Left cardiac atrium (tissue), 4 donors: Measurements from ENCODE around the gene GSTCD. TPM values are rescaled to one million over a fixed set of nuclear protein-coding genes. Genes with fewer than 3 reads are reported as not detected.
"Not testable (repeated sequence)": the region's sequence is repeated elsewhere in the genome, so short reads cannot be mapped to it uniquely, and the experiment has no call there.

Experiments used
- ATAC-seq, 2 donors: fragments of 200-7000 bp; cut with Tn5 transposase; one replicate each; pipeline ENCODE4 v1.9.1; 2020; ENCODE audit warnings: mild to moderate bottlenecking in 2 of 2, moderate library complexity in 2 of 2
- DNase-seq: peaks from one replicate; pipeline ENCODE4 v3.0.0-alpha.2; 2020
- intact Hi-C, 2 donors: fragments of 100-400 bp; cut with DNase I; formaldehyde crosslinking; loops; one replicate each; pipeline versions ENCODE4 v1.14.1 to v1.15.1; 2022 to 2023
- total RNA-seq, 2 donors: library from RNA; stranded (reverse); fragmentation: NEBNext Ultra II Directional; extraction: Animal tissue kit (Norgen Biotek cat#: 25700); gene quantifications; one replicate each; pipeline ENCODE4 v1.2.1, GENCODE V29; 2021
- donor health status: DM: no; HTN: yes; CAD: no.
- donor health status: DM: no; HTN: yes; CAD: no; lungs with severe emphysema.
- donor health status: DM: yes; HTN: yes; CAD: no.
- donor health status: Dilated cardiomyopathy.

Gene GSTCD
- total RNA-seq, 2 donors from 2014 or later, result 5.0 to 5.4 TPM

DNA sequence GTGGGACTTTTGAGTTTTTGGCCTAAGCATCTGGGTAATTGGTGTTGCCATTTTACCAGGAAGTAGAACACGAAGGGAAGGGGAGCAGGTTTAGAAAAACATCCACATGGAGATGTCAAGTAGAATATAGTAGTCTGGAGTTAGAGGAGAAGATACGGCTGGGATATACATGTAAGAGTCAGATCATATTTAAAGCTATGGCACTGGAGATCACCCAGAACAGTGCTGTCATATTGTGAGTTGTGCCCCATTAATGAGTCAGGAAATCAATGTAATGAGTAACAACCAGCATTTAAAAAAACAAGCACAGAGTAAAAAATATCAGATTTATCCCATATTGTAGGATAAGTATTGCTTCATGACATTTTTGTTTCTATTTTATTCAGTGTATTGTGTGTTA is 4.2 kb downstream of the GSTCD start:
- no peak for DNase-seq
- intact Hi-C loops, result no loop called here
- ATAC-seq, result no peak

DNA sequence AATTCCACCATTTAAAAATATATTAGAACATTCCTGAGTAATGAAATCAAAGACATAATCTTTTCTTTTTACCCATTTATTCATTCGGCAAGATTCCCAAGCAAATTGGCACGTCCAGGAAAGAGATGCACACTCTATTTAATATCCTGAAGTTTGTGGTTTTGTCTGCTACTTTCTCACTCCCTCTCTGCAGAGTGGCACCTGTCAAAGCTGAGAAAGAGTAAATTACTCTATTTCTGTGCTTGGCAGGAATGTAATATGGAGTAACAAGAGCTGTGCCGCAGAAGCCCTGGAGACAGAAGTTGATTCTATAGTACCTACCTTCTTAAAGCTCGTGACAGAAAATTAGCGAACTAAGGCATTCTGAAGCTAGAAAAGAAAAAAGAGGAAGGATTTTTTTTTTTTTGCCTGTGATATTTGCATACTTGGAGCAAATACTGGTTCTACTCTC is 5.5 kb downstream of the GSTCD start:
- intact Hi-C loops, result no loop called here
- ATAC-seq, result no peak

DNA sequence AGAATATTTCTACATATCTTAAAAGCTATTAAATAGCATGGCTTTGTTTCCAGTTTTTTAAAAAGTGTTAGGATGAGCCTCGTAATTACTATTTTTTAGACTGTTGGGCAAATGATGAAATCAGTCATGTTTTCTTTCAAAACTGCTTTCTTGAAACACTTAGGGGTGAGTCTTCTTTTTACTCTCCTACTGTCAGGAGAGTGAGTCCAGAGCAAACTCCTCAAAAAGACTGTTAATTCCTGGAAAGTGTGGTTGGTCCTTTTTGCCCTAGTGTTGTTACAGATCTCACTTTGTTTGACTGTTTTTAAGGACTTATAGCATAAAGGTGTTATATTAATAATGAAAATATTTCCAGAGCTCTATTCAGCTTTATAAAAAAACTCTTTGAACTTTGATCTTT is 6.3 kb downstream of the GSTCD start:
- no peak for DNase-seq
- intact Hi-C loops, result loop anchor here in 1 of 2 donors (5.0 kb wide), 1 partner anchor 193 kb away; no protein-coding TSS in a partner anchor
- no peak for ATAC-seq

More for the DNA sequence above, 5.5 kb downstream of the GSTCD start:
- DNase-seq, result no peak

DNA sequence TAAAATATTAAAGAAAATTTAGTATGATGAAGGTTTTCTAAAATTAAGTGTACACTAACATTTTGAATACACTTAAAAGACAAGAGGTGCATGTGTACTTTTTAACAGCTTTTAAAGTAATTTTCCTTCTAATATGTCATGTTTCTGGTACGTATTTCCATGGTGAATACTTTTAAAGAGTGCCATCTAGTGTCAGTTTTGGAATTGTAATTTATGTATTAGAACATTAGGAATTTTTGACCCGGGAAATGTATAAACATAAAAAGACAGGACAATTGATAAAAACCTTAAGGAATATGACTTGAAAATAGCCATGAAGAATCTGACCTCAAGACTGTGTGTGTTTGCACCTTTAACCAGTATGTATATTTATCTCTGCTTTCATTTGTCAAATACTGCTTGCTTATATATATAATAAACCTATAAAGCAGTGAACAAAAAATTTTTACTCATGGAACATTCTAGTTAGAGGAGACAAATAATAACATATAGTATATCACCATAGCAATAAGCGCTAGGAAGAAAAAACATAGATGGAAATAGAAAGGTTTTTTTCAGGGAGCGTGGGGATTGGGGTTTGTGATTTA is 7.2 kb downstream of the GSTCD start:
- DNase-seq (no peak), ATAC-seq (no peak)
- intact Hi-C loops, result loop anchor here in 1 of 2 donors (5.0 kb wide), 1 partner anchor 193 kb away; no protein-coding TSS in a partner anchor

DNA sequence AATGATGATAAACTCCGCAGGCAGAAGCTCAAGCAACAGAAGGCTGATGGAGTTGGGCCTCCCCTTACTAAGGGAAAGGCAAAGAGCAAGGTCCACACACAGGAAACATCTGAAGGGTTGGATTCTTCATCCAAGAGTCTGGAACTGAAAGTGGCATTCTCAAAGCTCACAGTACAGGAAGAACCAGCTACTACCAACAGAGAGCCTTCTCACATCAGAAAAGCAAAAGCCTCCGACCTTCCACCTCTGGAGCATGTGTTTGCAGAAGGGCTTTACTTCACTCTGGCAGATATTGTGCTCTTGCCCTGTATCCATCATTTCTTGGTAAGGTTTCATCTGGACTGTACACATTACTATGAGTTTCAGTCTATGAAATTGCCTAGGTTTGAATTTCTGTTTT is 10.6 kb downstream of the GSTCD start:
- DNase-seq, result no peak
- intact Hi-C loops, result loop anchor here in 1 of 2 donors (5.0 kb wide), 1 partner anchor 197 kb away; no protein-coding TSS in a partner anchor
- ATAC-seq, result no peak

DNA sequence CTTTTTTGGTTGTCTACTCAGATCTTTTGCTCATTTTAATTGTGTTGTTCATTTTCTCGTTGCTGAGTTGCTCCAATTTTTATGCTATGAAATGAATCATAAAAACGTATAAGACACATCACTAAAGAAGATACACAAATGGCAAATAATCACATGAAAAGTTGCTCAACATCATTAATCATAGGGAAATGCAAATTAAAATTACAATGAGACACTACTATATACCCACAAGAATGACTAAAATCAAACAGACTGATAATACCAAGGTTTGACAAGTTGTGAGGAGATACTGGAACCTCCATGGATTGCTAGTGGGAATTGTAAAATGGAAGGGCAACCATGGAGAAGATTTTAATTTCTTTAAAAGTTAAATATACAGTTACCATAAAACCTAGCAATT is 17.0 kb downstream of the GSTCD start:
- intact Hi-C loops, result no loop called here
- DNase-seq (no peak), ATAC-seq (no peak)

DNA sequence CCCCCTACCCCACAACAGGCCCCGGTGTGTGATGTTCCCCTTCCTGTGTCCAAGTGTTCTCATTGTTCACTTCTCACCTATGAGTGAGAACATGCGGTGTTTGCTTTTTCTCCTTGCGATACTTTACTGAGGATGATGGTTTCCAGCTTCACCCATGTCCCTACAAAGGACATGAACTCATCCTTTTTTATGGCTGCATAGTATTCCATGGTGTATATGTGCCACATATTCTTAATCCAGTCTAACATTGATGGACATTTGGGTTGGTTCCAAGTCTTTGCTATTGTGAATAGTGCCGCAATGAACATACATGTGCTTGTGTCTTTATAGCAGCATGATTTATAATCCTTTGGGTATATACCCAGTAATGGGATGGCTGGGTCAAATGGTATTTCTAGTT is 21.3 kb downstream of the GSTCD start:
- intact Hi-C loops, DNase-seq, ATAC-seq: not testable (repeated sequence)

DNA sequence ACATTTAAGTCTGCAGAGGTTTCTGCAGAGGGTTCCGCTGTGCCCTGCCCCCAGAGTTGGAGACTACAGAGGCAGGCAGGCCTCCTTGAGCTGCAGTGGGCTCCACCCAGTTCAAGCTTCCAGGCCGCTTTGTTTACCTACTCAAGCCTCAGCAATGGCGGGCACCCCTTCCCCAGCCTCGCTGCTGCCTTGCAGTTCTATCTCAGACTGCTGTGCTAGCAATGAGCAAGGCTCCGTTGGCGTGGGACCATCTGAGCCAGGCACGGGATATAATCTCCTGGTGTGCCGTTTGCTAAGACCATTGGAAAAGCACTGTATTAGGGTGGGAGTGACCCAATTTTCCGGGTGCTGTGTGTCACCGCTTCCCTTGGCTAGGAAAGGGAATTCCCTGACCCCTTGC is 26.6 kb downstream of the GSTCD start:
- intact Hi-C loops, DNase-seq, ATAC-seq: not testable (repeated sequence)

DNA sequence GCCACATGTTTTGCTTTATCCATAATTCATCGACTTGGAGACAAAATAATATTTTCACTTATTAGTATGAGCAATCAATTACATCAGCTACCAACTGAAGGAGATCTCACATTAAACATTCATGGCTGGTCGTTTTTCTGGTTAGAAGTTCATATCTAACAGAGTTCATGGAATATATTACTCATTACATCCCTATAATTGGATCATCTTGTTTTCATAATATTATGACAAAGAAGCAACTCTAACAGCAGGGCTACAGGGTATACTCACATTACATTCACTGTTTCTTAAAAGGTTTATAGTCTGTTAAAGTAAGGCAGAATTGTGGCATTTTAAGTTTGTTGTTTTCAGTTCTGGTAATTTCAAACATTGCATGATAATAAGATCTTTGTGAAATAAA is 33.0 kb downstream of the GSTCD start:
- DNase-seq (no peak), ATAC-seq (no peak)
- intact Hi-C loops, result no loop called here

DNA sequence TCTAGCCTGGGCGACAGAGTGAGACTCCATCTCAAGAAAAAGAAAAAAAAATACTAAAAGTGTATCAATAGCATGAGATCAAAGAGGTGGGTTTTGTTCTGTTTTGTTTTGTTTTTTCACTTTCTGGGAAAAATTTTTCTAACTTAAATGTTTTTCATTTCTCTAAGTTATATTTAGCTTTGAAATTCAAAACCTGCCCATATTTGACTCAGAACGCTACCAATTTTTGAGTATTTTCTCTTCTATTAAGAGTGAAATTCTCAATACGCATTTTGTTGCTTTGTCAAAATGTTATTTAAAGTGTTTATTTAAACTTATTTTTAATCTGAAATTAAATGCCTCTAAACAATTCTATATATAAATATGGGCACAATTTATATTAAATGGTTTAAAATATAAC is 39.6 kb downstream of the GSTCD start:
- no peak for ATAC-seq
- no peak for DNase-seq

DNA sequence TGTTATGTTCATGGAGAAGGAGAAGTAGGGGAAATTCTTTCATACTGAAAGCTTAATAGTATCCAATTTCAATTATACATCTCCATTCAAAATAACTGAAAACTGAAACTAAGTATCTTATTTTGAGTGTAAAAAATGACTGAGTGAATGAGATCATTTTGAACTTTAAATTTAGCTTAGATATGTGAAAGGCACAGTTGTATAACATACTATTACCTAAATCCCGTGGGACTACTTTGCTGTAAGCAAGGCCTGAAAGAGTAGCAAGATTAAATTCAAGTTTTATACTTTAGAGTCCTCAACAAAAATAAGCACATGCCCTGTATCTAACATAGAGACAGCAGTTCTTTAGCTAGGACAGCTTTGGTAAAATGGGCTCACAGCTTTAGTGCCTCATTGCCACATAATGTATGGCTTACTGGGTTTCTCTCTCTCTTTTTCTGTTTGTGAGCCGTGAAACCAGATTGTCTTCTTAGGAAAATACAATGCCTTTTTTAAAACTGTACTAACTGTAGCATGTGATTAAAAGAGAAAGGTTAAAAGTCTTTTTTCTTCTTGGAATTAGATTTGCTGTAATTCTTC is 43.2 kb downstream of the GSTCD start:
- no peak for ATAC-seq
- no peak for DNase-seq
- intact Hi-C loops, result no loop called here

More for the DNA sequence above, 39.6 kb downstream of the GSTCD start:
- intact Hi-C loops, result no loop called here

DNA sequence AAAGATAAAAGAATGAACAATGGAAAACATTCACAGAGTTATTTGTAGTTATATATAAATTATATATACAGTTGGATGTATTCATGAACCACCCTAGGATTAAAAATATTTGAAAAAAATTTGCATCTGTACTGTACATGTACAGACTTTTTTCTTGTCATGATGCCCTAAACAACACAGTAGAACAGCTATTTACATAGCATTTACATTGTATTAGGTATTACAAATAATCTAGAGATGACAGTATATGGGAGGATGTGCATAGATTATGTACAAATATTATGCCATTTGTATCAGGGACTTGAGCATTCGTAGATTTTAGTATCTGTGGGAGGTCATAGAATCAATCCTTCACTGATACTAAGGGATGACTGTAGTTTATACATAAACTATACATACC is 44.8 kb downstream of the GSTCD start:
- intact Hi-C loops, result no loop called here
- DNase-seq, result no peak
- ATAC-seq, result no peak

DNA sequence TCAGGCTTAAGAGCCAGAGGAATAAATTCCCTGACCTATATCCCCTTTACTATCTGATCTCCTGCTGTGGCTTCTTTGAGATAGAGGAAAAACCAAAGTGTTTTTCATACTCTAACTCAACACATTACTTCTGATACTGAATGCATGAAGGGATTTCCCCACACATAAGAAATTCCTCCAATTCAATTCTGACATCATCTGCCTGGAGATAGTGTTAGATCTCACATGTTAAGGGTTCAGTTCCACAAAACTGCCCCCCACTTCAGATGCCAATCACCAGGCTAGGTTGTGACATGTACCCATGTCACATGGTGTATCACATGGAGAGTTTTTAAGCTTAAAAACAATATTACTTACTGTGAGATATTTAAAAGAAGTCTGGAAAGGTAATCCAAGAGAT is 46.8 kb downstream of the GSTCD start:
- ATAC-seq, result no peak
- no peak for DNase-seq
- intact Hi-C loops, result no loop called here

DNA sequence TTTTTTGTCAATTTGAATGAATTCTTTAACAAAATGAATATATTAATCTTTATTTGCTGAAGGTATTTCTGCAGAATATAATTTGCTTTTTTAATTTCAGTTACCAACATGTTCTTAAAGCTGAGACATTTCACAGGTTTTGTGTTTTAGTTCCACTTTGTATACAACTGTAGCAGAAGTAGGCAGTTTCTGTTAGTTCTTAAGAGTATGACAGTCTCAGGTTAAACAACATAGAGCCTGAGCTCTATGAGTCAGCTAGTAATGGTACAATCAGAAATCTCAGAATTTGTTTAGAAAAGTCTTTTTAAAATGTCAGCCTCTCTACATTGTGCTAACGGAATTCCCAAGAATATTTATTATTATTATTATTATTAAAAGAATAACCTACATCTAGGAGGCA is 50.4 kb downstream of the GSTCD start:
- no peak for ATAC-seq
- intact Hi-C loops, result no loop called here

DNA sequence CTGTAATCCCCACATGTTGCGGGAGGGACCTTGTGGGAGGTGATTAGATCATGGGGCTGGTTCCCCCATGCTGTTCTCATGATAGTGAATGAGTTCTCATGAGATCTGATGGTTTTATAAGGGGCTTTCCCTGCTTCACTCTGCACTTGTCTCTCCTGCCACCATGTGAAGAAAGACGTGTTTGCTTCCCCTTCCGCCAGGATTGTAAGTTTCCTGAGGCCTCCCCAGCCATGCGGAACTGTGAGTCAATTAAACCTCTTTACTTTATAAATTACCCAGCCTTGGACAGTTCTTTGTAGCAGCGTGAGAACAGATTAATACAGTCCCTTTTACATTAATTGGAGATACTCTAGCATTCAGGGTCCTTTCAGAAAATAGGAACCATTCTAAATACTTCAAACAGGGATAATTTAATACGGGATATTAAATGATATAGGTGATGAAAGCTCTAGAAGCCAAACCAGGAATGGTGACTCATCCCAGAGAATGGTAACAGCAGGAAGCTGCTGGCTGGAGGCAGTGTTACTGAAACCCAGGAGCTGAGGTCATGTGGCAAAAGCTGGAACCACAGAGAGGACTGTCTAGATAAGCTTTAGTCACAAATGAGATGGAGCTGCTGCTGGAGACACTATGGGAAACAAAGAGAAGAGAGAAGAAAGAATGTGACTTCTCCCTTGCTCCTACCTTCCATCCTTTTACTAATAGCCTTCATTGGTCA is 57.3 kb downstream of the GSTCD start:
- intact Hi-C loops, result no loop called here
- no peak for DNase-seq
- peak in 1 of 2 donors; percentile 96 for ATAC-seq

More for the DNA sequence above, 50.4 kb downstream of the GSTCD start:
- no peak for DNase-seq

DNA sequence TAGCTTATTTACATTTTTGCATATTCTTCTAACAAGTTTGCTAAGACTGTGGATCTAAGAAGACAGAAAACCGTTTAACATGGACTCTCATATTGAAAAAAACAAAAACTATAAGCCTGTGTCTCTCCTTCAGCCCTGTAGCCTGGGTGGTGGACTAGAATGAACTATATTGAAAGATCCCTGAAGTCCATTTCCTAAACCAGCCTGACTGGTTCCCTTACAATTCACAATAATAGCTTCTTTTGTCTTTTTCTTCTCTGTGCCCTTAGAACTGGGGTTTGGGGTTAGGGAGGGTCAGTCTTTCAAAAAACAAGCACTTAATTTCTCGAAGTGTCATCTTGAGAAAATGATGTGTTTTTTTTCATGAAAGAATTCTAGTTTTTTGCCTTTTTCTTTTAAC is 59.0 kb downstream of the GSTCD start:
- intact Hi-C loops, result no loop called here
- ATAC-seq (no peak), DNase-seq (no peak)

DNA sequence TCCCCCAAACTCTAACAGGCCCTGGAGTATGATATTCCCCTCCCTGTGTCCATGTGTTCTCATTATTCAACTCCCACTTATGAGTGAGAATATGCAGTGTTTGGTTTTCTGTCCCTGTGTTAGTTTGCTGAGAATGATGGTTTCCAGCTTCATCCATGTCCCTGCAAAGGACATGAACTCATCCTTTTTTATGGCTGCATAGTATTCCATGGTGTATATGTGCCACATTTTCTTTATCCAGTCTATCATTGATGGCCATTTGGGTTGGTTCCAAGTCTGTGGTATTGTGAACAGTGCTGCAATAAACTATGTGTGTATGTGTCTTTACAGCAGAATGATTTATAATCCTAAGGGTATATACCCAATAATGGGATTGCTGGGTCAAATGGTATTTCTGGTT is 61.9 kb downstream of the GSTCD start:
- DNase-seq, ATAC-seq, intact Hi-C loops: not testable (repeated sequence)

DNA sequence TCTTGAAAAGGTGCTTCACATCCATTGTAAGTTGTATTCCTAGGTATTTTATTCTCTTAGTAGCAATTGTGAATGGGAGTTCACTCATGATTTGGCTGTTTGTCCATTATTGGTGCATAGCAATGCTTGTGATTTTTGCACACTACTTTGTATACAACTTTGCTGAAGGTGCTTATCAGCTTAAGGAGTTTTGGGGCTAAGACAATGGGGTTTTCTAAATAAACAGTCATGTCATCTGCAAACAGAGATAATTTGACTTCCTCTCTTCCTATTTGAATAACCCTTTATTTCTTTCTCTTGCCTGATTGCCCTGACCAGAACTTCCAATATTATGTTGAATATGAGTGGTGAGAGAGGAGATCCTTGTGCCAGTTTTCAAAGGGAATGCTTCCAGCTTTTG is 63.5 kb downstream of the GSTCD start:
- intact Hi-C loops, DNase-seq, ATAC-seq: not testable (repeated sequence)

DNA sequence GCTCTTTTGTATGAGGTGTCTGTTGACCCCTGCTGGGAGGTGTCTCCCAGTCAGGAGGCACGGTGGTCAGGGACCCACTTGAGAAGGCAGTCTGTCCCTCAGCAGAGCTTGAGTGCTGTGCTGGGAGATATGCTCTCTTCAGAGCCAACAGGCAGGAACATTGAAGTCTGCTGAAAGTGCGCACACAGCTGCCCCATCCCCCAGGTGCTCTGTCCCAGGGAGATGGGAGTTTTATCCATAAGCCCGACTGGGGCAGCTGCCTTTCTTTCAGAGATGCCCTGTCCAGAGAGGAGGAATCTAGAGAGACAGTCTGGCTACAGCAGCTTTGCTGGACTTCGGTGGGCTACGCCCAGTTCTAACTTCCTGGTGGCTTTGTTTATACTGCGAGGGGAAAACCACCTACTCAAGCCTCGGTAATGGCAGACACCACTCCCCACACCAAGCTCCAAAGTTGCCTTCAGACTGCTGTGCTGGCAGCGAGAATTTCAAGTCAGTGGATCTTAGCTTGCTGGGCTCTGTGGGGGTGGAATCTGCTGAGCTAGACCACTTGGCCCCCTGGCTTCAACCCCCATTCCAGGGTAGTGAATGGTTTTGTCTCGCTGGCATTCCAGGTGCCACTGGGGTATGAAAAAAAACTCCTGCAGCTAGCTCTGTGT is 67.3 kb downstream of the GSTCD start:
- intact Hi-C loops, ATAC-seq, DNase-seq: not testable (repeated sequence)

DNA sequence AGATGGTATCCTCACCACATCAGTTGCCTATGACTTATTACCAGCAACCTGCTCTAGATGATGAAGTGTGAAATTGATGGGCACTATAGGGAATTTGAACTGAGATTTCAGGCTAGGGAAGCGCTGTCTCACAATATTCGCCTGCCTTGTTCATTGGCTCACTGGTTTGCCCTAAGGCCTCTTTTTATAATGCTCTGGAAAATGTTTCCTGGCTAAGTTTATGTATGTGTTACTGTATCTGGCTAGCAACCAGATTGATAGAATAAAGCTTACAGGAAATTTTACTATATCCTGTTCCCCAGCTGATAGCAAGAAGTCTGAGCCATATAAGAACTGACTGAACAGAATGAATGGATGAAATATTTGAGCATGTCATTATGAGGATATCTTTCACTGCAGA is 71.6 kb downstream of the GSTCD start:
- ATAC-seq (no peak), DNase-seq (no peak)
- intact Hi-C loops, result no loop called here
